CMK (cell line): Measurements from ENCODE around the gene ENO2.
A peak's percentile ranks its signal among the peaks of the same experiment; 100 is the strongest.

Source experiments
- DNase-seq: peaks from one replicate; pipeline ENCODE4 v3.0.0-alpha.2; 2010; ENCODE audit warnings: low read depth

The ENO2 gene

DNA sequence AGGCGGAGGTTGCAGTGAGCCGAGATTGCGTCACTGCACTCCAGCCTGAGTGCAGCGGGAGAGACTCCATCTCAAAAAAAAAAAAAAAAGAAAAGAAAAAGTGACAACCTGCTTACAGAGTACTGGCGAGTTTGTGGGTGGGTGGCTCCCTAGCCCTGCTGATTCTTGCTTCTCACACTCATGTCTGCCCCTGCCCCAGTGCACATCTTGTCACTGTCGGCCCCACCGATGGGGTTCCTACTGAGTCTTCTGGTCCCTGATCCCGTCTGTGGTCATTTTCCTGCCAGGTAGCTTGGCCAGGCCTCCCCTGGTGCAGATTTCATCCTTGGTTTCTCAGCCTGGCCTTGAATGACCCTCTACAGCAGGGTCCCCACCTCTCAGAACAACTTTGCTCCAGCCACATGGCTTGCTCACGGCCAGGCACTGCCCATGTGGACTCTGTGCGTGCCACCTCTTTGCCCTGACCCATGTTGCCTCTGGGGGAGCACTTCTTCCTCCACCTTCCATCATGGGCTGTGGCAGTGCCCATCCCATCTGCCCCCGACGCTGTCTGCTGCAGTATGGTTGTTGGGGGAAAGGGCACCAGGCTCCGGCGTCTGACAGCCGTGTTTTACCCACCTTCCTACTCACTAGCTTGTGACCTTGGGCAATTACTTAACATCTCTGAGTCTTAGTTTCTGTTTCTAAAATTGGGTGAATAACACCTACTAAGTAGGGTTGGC is 34.7 kb downstream of the ENO2 start:
- no peak for DNase-seq

GRCh38 chr12:6950401-6950801 is 36.0 kb downstream of the ENO2 start:
- DNase-seq = no peak

DNA sequence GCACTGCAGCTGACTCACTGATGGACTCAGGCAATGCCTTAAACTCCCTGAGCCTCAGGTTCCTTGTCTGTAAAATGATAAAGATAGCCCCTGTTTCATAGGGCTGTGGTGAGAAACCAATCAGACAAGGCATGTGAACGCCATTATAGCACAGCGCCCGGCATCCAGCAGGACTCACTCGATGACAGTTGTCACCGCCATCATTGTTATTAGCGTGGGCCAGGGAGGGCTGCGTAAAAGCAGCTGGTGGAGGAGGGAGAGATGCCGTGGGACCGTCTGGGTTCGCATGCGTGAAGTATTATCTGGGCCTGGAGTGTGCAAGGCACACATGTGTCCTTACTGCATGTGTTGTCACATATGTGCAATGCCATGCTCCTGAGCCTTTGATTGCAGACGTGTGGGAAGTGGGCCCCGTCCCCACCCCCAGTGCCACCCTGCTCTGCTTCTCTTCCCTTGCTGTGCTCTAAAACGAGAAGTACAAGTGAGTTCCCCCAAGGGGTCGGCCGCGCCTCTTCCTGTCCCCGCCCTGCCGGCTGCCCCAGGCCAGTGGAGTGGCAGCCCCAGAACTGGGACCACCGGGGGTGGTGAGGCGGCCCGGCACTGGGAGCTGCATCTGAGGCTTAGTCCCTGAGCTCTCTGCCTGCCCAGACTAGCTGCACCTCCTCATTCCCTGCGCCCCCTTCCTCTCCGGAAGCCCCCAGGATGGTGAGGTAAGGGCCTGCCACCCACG is 36.6 kb downstream of the ENO2 start, which contains the start of gene PTPN6:
Gene PTPN6, plus strand, starts transcription at position 546 of the 730 bp plus-strand sequence. Its CDS starts 157 bp downstream, at position 703.
- DNase-seq = peak; percentile 84

DNA sequence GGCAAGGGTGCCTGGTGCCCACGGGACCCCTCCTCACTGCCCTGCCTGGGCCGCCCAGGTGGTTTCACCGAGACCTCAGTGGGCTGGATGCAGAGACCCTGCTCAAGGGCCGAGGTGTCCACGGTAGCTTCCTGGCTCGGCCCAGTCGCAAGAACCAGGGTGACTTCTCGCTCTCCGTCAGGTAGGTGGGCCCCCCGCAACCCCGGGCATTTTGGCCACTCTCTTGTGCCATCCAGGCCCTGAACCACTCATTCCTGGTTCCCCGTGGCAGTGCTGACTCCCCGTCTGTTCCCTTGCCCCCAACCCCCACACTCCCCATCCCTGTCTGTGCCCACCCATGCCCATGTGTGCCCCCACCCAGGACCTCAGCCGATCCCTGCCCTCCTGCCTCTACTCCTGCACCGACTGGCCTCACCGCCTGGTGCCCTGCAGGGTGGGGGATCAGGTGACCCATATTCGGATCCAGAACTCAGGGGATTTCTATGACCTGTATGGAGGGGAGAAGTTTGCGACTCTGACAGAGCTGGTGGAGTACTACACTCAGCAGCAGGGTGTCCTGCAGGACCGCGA is 37.3 kb downstream of the ENO2 start:
- no peak for DNase-seq

DNA sequence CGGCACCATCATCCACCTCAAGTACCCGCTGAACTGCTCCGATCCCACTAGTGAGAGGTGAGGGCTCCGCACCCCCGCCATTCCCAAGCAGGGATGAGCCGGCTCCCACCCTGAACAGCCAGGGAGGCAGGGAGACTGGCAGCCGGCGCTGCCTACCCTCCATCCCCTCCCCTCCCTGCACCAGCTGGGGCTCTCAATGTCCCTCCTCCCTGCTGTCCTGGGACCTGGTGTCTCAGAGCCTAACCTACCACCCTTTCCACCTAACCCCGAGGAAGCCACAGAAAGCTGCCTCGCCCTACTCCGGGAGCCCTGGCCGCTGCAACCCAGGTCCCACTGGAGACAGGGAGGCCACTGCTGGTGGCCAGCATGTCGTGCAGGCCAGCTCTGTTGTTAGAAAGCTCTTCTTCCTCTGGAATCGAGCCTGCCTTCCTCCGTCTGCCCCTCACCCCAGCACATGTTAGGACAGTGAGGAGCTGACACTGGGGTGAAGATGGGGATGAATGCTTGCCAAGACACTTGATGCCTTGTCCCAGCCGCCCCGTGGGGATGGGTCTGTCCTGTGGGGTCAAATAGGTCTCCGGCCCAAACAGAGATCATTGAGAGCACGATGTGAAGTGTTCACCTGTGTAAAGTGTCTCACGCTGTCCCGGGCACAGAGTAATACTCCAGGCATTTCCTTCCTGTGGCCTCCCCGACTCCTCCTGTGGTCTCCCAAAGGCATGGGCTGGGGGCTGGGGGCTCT is 37.9 kb downstream of the ENO2 start:
- no peak for DNase-seq

GRCh38 chr12:6952863-6953441 is 38.6 kb downstream of the ENO2 start:
- no peak for DNase-seq

DNA sequence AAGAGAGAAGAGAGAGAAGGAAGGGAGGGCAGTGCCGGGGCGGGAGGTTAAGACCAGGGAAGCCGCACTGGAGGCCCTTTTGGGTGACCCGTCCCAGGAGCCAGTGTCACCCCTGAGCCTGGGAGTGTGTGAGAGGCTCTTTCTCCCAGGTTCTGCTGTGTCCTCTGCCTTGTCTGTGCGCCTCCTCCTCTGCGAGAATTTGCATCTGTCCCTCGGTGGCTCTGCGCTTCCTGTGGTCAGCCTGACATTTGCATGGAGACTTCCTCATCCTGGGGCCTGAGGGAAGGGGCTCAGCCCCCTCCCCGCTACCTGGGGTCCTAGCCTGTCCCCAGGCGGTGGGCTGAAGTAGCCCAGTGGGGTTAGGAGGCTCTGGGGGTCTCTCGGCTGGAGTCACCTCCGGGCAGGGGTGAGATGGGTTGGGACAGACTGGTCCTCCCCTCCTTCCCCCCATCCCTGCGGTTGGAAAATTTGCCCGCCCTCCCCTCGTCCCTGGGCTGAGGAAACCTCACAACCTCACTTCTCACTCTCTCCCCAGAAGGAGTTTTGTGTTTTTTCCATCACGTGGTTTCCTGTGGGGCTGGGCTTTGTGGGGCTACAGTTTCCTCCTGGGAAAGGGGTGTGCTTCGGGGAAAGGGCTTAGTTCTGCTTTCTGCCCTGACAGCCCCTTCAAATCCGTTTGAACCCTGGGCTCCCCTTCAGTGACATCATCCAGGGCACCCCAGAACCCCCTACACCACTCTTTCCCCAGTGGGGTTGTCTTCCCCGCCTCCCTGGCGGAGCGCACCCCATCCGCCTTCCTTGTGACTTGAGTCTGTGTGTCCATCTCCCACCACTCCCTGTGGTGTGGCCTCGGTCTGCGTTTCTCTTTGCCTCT is 39.3 kb downstream of the ENO2 start:
- peak; percentile 87 for DNase-seq

DNA sequence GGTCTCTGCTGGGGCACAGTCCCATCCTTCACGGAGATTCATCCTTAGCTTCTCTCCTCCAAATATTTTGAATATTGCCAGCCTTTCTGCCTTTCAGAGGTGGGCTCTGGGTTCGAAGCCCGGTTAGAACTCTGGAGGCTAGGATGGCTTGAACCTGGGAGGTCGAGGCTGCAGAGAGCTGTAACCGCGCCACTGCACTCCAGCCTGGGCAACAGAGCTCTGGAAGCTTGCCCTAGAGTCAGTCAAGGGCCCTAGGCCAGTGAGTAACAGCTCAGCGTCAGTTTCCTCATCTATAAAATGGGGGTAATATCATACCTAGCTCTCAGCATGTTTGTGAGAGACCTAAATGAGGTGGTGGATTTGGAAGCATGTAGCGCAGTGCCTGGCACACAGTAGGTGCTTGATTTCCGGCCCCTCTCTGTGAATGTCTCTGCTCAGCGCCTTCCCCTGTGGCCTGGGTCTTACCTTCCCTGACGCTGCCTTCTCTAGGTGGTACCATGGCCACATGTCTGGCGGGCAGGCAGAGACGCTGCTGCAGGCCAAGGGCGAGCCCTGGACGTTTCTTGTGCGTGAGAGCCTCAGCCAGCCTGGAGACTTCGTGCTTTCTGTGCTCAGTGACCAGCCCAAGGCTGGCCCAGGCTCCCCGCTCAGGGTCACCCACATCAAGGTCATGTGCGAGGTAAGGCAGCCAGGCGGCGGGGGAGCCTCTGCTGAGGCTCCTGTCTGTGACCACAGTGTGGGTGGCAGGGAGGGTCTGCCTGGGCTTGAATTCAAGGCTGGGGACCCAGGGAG is 40.1 kb downstream of the ENO2 start:
- DNase-seq = no peak

DNA sequence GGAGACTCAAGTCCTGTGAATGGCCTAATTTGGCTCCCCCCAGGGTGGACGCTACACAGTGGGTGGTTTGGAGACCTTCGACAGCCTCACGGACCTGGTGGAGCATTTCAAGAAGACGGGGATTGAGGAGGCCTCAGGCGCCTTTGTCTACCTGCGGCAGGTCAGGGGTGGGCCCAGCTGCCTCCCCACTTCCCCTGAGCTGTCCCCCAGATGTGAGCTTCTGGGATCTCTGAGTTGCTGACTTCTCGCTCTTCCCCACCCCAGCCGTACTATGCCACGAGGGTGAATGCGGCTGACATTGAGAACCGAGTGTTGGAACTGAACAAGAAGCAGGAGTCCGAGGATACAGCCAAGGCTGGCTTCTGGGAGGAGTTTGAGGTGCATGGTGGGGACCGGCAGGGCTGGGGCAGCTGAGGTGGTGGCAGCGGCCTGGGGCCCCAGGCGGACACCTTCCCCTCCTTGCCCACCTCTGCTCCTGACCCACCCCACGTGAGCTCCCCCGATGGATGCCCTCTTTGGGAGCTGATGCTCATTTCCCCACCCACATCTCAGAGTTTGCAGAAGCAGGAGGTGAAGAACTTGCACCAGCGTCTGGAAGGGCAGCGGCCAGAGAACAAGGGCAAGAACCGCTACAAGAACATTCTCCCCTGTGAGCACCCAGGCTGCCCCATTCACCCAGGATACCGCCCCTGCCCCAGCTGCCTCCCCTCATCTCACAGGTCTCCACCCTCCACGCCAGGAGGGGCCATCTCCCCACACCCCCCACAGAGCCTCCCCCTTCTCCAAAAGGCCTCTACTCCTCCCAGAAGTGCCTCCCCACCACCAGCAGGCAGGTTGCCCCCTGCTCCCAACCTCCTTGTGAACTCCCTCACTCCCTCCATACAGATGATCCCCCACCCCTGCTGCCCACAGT is 41.0 kb downstream of the ENO2 start:
- no peak for DNase-seq

DNA sequence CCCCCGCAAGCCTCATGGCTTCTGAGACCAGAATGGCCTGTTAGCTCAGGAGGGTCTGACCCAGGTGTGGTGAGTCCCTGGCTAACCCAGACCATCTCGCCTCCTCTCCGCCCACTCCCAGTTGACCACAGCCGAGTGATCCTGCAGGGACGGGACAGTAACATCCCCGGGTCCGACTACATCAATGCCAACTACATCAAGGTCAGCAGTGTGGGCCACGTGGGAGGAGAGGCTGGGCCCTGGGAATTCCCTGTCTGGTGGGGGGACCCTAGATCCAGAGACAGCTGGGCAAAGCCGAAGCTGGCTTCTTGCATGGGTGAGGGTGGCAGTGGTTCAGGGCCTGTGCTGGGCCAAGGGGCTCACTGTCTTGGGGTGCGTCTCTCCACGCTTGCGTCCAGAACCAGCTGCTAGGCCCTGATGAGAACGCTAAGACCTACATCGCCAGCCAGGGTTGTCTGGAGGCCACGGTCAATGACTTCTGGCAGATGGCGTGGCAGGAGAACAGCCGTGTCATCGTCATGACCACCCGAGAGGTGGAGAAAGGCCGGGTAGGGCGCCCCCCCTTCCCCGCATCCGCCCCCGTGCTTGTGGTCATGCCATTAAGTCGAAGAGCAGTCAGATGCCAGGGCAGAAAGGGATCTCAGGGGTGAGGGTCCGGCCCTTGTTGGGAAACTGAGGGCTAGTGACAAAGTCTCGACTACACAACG is 41.8 kb downstream of the ENO2 start:
- no peak for DNase-seq

- DNase-seq = no peak
Measured at GRCh38 chr12:6957151-6957701, 42.8 kb downstream of the ENO2 start.

GRCh38 chr12:6957741-6958608 is 43.6 kb downstream of the ENO2 start:
- DNase-seq = no peak

DNA sequence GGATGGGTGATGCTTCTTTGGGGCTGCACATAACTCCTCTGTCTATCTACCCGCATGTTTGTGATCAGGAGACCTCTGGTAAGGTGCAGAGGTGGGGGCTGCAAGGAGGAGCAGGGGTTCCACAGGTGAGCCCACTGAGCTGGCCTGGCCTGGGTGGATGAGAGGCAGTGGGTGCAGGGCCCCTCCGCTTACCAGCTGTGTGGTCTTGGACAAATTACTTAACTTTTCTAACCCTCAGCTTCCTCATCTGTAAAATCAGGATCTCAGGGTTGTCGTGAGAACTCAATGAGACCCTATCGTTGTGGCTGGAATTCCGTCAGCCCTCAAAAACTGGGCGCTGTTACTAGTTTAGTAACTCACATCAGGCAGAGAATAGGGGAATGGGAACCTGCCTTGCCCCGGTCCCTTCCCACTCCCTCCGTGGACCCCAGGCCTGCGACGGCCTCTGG is 44.3 kb downstream of the ENO2 start:
- no peak for DNase-seq

GRCh38 chr12:6959058-6959804 is 44.9 kb downstream of the ENO2 start:
- DNase-seq = no peak

GRCh38 chr12:6959805-6960592 is 45.6 kb downstream of the ENO2 start:
- no peak for DNase-seq
